Measurements from ENCODE around the gene KCNJ10.

The KCNJ10 gene

GRCh38 chr1:160082926-160083325, 13.0 kb upstream of the KCNJ10 start:
- no peak for DNase-seq

DNA sequence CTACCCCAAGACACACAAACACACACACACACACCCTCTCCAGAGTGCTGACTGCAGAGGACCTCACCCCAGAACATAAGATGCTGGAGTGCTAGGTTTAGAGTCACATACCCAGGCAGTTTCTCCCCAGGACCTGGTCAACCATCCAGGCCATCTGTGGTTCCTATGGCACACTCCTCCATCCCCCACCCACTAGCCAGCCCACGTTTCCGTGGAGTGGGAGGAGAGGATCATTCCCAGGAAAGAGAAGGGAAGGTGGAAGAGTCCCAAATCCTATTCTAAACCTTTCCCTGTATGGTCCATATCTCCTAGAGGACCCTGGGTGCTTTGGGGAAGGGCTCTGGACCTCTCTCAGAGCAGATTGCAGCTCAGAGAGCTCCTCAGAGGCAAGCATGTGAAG, 12.5 kb upstream of the KCNJ10 start:
- no peak for DNase-seq

- no peak for DNase-seq
These were observed 11.4 kb upstream of the KCNJ10 start, which contains the start of gene KCNJ9 for GRCh38 chr1:160081261-160081936. Gene KCNJ9, plus strand, starts transcription at chr1:160081538. Its CDS starts 2,493 bp downstream, at chr1:160084031.

- no peak for DNase-seq
These were observed 10.6 kb upstream of the KCNJ10 start for GRCh38 chr1:160080381-160081100.

DNA sequence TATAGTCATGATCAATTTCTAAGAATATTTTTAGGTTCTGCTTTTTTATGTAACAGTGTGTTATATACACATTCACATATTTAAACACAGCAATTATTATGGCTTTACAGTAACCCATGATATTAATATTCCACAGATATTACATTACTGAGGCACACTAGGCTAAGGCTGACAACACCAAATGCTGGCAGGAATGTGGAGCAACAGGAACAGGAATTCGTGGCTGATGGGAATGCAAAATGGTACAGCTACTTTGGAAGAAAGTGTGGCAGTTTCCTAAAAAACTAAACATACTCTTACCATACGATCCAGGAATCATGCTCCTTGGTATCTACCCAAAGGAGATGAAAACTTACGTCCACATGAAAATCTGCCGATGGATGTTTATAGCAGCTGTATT, 9.5 kb upstream of the KCNJ10 start:
- DNase-seq: no peak

GRCh38 chr1:160078512-160079195, 8.7 kb upstream of the KCNJ10 start:
- peak; percentile 61 to 64 for DNase-seq

GRCh38 chr1:160077486-160077885, 7.5 kb upstream of the KCNJ10 start:
- no peak for DNase-seq

- no peak for DNase-seq
These were observed 6.3 kb upstream of the KCNJ10 start for GRCh38 chr1:160076295-160076694.

- DNase-seq: no peak
These were observed 5.9 kb upstream of the KCNJ10 start for GRCh38 chr1:160075836-160076235.

DNA sequence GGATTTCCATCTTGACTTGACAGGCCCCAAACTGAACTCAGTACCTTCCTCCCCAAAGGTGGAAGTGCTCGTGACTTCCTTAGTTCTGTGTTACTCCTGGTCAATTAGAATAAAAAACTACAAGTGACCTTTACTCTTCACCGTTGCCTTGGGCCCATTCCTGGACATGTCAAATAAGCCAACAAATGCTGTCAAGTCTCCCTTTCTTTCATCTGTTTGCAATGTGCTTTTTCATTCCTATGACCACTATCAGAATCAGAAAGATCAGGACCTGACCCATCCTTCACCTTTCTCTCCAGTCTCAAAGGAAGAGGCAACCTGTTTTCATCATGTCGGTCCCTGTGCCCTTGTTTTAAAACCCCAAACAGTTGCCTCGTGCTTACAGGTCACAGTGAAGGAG, 4.9 kb upstream of the KCNJ10 start:
- DNase-seq: no peak

GRCh38 chr1:160071289-160071688, 1.3 kb upstream of the KCNJ10 start:
- no peak for DNase-seq

DNA sequence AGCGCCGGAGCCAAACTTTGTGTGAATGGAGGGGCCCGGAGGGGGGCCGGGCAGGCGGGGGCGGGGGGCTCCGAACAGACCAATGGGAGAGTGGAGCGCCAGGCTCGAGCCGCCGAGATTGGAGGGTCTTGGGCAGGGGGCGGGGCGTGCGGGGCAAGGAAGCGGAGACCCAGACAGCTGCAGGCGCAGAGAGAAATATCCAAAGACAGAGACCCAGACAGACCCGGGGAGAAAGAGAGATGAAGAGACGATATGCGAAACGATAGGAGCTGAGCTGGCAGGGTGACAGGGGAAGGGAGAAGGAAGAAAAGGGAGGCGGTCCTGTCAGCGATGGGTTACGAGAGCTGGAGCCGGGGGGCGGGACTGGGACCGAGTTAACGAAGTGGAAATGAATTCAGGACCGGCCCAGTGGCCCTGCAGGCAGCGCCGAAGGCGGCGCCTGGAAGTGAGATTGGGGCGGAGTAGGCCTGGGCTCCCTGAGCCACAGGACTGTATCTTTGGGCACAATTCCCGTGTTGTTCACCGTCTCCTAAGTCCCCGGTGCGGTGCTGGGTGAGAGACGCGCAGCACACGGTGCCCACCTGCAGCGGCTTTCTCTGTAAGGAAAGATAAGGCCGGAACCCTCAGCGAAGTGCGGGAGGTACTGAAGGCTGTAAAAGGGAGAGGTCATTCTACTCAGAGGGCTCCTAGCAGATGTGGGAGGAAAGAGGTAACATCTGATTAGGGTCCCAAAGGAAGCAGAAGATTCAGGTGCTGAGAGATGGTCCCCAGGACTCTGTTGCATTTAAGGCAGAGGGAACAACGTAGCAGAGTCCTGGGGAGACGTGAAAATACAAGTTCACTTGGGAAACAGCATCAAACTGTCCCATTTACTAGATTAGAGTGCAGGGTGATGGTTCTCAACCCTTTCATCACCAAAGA, 543 bp upstream of the KCNJ10 start:
- peak; percentile 68 to 82 for DNase-seq

GRCh38 chr1:160068225-160068624, 1.7 kb downstream of the KCNJ10 start:
- no peak for DNase-seq

DNA sequence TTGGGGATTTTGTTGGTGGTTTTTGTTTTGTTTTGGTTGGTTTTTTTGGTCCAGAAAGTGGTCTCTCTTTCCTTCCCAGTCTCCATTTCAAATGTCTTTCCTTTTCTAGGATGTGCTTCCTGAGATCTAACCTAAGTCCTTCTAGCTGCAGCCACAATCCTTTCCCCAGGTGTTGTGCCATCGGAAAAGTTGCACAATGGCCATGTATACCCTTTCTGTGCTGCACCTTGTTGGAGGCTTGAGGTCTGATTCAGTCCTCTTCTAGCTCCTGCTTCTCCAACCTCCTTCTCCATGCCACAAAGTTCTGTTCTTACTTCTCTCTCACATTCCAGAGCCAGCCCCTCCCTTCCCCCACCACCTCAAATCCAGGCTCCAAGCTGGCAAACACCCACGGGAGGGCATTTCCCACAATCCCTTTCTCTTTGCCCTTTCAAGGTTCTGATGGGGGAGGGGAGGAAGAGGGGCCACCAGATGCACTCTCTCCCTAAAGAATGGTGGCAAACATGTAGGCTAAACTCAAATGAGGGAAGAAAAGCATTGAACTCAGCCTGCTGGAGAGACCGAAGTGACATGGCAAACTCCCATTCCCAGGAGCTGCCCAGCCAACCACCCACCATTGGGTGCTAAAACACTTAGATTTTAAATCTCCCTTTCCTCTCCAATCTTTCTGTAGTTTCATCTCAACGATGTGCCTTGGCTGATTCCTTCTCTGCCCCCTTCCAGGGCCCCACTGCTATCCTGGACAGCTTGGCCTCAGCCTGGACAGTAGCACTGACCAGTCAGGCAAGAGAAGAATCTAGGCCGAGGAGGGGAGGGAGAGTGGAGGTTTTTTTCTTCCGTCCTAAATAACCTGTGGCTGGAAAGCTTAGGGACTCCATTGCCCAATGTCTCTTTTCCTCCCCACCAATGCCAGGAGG, 2.9 kb downstream of the KCNJ10 start:
- no peak for DNase-seq

DNA sequence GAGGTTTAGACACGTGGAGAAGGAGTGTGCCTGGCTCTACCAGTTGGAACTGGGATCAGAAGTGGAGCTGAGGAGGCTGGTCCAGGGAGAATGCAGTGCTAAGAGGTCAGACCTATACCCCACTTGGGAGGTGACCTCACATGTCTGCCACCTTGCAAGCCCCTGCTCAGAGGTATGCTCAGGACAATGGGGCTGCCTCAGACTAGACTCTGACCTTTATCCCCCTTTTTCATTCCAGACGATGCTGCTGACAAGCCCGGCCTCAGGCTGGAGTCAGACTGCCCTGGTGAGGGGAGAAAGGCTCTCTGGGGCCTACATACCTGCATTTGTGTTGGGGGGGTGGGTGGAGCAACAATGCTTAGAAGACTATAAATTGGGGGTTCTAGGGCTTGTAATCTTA, 5.2 kb downstream of the KCNJ10 start:
- no peak for DNase-seq

GRCh38 chr1:160064164-160064563, 5.8 kb downstream of the KCNJ10 start:
- DNase-seq: no peak

GRCh38 chr1:160063176-160063575, 6.8 kb downstream of the KCNJ10 start:
- no peak for DNase-seq

- DNase-seq: no peak
These were observed 7.8 kb downstream of the KCNJ10 start for GRCh38 chr1:160062230-160062532.

- no peak for DNase-seq
These were observed 8.4 kb downstream of the KCNJ10 start for GRCh38 chr1:160061369-160062229.

- no peak for DNase-seq
These were observed 11.9 kb downstream of the KCNJ10 start for GRCh38 chr1:160058087-160058486.

GRCh38 chr1:160056648-160057169, 13.3 kb downstream of the KCNJ10 start:
- DNase-seq: no peak

All from CD4-positive, alpha-beta T cell treated with Interleukin-4 for 1 hour (primary cell).